HG03439 (cell line): ENCODE data around the gene NIPA2.
"Not testable (repeated sequence)": the region's sequence is repeated elsewhere in the genome, so short reads cannot be mapped to it uniquely, and the experiment has no call there.

Experiments
- ATAC-seq: cut with Tn5 transposase; IDR thresholded peaks from one replicate; pipeline ENCODE4 v1.9.1; 2021; ENCODE audit warnings: mild to moderate bottlenecking, moderate library complexity; ENCODE audit not compliant: unreplicated experiment

Gene NIPA2

GRCh38 chr15:22838292-22839042 is at the start of gene NIPA2:
TSS of gene NIPA2 (plus strand) at chr15:22838666. CDS start at chr15:22851732, 13,066 bp downstream.
- ATAC-seq: peak; percentile 91

GRCh38 chr15:22794063-22794462 is 44.4 kb upstream of the NIPA2 start:
- no peak for ATAC-seq

- ATAC-seq: no peak
These were observed 43.8 kb upstream of the NIPA2 start for GRCh38 chr15:22794621-22795167.

- no peak for ATAC-seq
These were observed 43.0 kb upstream of the NIPA2 start for GRCh38 chr15:22795206-22796063.

- ATAC-seq: no peak
These were observed 42.4 kb upstream of the NIPA2 start for GRCh38 chr15:22796079-22796478.

- ATAC-seq: no peak
These were observed 38.6 kb upstream of the NIPA2 start for GRCh38 chr15:22799902-22800301.

GRCh38 chr15:22803006-22803405 is 35.5 kb upstream of the NIPA2 start:
- ATAC-seq: not testable (repeated sequence)

GRCh38 chr15:22806156-22806555 is 32.3 kb upstream of the NIPA2 start:
- no peak for ATAC-seq

GRCh38 chr15:22806664-22807063 is 31.8 kb upstream of the NIPA2 start:
- no peak for ATAC-seq

- ATAC-seq: not testable (repeated sequence)
These were observed 30.6 kb upstream of the NIPA2 start for GRCh38 chr15:22807831-22808230.

- ATAC-seq: no peak
These were observed 30.2 kb upstream of the NIPA2 start for GRCh38 chr15:22808240-22808639.

GRCh38 chr15:22808761-22809280 is 29.6 kb upstream of the NIPA2 start:
- no peak for ATAC-seq

GRCh38 chr15:22810033-22810852 is 28.2 kb upstream of the NIPA2 start:
- ATAC-seq: no peak

- ATAC-seq: no peak
These were observed 27.6 kb upstream of the NIPA2 start for GRCh38 chr15:22810853-22811338.

GRCh38 chr15:22811640-22812039 is 26.8 kb upstream of the NIPA2 start:
- no peak for ATAC-seq

- no peak for ATAC-seq
These were observed 24.6 kb upstream of the NIPA2 start for GRCh38 chr15:22813844-22814243.

- no peak for ATAC-seq
These were observed 22.7 kb upstream of the NIPA2 start for GRCh38 chr15:22815766-22816165.

GRCh38 chr15:22819651-22820050 is 18.8 kb upstream of the NIPA2 start:
- no peak for ATAC-seq

GRCh38 chr15:22823495-22824128 is 14.9 kb upstream of the NIPA2 start:
- no peak for ATAC-seq

- no peak for ATAC-seq
These were observed 11.3 kb upstream of the NIPA2 start for GRCh38 chr15:22827125-22827524.
